Measurements from ENCODE around the gene IL17C. TPM values are rescaled to one million over a fixed set of nuclear protein-coding genes. Genes with fewer than 3 reads are reported as not detected.

IL17C gene
- total RNA-seq, 1 donor from 2014 or later: 0.23 TPM

- DNase-seq (ENCODE audit: low read depth, low spot score): no peak
- Mint-ChIP-seq H3K27me3 (ENCODE audit: low read depth) (no peaks in the 10 kb centered on the region), H3K36me3 (ENCODE audit: low read depth) (no peaks in the 10 kb centered on the region), H3K4me3 (no peak overlapping the region), H3K27ac (ENCODE audit: unreplicated experiment) (no peak overlapping the region), H3K9me3 (no peaks in the 10 kb centered on the region), H3K4me1 (peaks cover 9% of the 10 kb centered on the region)
- no peak for TF ChIP-seq CTCF (conservative IDR thresholded peaks at IDR 0.05)
Observed at GRCh38 chr16:88616736-88617135, 21.6 kb upstream of the IL17C start.

- TF ChIP-seq CTCF (conservative IDR thresholded peaks at IDR 0.05): no peak
- DNase-seq (ENCODE audit: low read depth, low spot score): no peak
- Mint-ChIP-seq H3K4me3 (no peak overlapping the region), H3K36me3 (ENCODE audit: low read depth) (no peaks in the 10 kb centered on the region), H3K4me1 (peaks cover 9% of the 10 kb centered on the region), H3K27ac (ENCODE audit: unreplicated experiment) (no peak overlapping the region), H3K9me3 (no peaks in the 10 kb centered on the region), H3K27me3 (ENCODE audit: low read depth) (no peaks in the 10 kb centered on the region)
Observed at GRCh38 chr16:88617268-88618031, 20.9 kb upstream of the IL17C start.

- H3K9me3 Mint-ChIP-seq: no peaks in the 10 kb centered on the region
- H3K27ac Mint-ChIP-seq (ENCODE audit: unreplicated experiment): no peak overlapping the region
- no peak for TF ChIP-seq CTCF (conservative IDR thresholded peaks at IDR 0.05)
- H3K36me3 Mint-ChIP-seq (ENCODE audit: low read depth): no peaks in the 10 kb centered on the region
- H3K4me3 Mint-ChIP-seq: no peak overlapping the region
- DNase-seq (ENCODE audit: low read depth, low spot score): no peak
- H3K4me1 Mint-ChIP-seq: peaks cover 9% of the 10 kb centered on the region
- H3K27me3 Mint-ChIP-seq (ENCODE audit: low read depth): no peaks in the 10 kb centered on the region
Observed at GRCh38 chr16:88618182-88618955, 20.0 kb upstream of the IL17C start.

GRCh38 chr16:88618956-88619667, 19.3 kb upstream of the IL17C start:
- no peak overlapping the region for H3K27ac Mint-ChIP-seq (ENCODE audit: unreplicated experiment)
- no peaks in the 10 kb centered on the region for H3K9me3 Mint-ChIP-seq
- DNase-seq (ENCODE audit: low read depth, low spot score): no peak
- H3K4me1 Mint-ChIP-seq: peaks cover 9% of the 10 kb centered on the region
- no peaks in the 10 kb centered on the region for H3K36me3 Mint-ChIP-seq (ENCODE audit: low read depth)
- no peaks in the 10 kb centered on the region for H3K27me3 Mint-ChIP-seq (ENCODE audit: low read depth)
- TF ChIP-seq CTCF (conservative IDR thresholded peaks at IDR 0.05): no peak
- no peak overlapping the region for H3K4me3 Mint-ChIP-seq

Data from neural crest cell (in vitro differentiated cells).